ENCODE data around the gene LTBP2.

LTBP2 gene

GRCh38 chr14:74611650-74612349, at the start of gene LTBP2:
TSS of gene LTBP2 (minus strand) at chr14:74612237. CDS start at chr14:74611944, 293 bp downstream.
- DNase-seq, result peak in 1 of 56 donors; percentile 41

- DNase-seq, result no peak
These were observed 48.8 kb upstream of the LTBP2 start for GRCh38 chr14:74660863-74661262.

GRCh38 chr14:74660167-74660566, 48.1 kb upstream of the LTBP2 start:
- no peak for DNase-seq

- no peak for DNase-seq
These were observed 46.6 kb upstream of the LTBP2 start for GRCh38 chr14:74658535-74659131.

- no peak for DNase-seq
These were observed 44.9 kb upstream of the LTBP2 start for GRCh38 chr14:74656964-74657363.

GRCh38 chr14:74655599-74656395, 43.8 kb upstream of the LTBP2 start:
- DNase-seq, result no peak

GRCh38 chr14:74654931-74655330, 42.9 kb upstream of the LTBP2 start:
- DNase-seq, result no peak

GRCh38 chr14:74653386-74654138, 41.5 kb upstream of the LTBP2 start:
- peak in 14 of 56 donors; percentile 3 to 32 (median 14) for DNase-seq

GRCh38 chr14:74652541-74652940, 40.5 kb upstream of the LTBP2 start:
- DNase-seq, result no peak

GRCh38 chr14:74650927-74651686, 39.1 kb upstream of the LTBP2 start:
- DNase-seq, result no peak

GRCh38 chr14:74649673-74650072, 37.6 kb upstream of the LTBP2 start:
- DNase-seq, result no peak

GRCh38 chr14:74649167-74649566, 37.1 kb upstream of the LTBP2 start:
- DNase-seq, result no peak

- DNase-seq, result no peak
These were observed 36.6 kb upstream of the LTBP2 start for GRCh38 chr14:74648601-74649000.

GRCh38 chr14:74647678-74648461, 35.8 kb upstream of the LTBP2 start:
- DNase-seq, result peak in 11 of 56 donors; percentile 9 to 49 (median 15)

GRCh38 chr14:74647061-74647677, 35.1 kb upstream of the LTBP2 start:
- DNase-seq, result no peak

- no peak for DNase-seq
These were observed 33.9 kb upstream of the LTBP2 start for GRCh38 chr14:74645756-74646470.

- DNase-seq, result no peak
These were observed 33.2 kb upstream of the LTBP2 start for GRCh38 chr14:74645244-74645643.

- no peak for DNase-seq
These were observed 29.8 kb upstream of the LTBP2 start for GRCh38 chr14:74641601-74642391.

Measured in amygdala (tissue), 56 donors.